Measurements from ENCODE around the gene CHRM1.

DNA sequence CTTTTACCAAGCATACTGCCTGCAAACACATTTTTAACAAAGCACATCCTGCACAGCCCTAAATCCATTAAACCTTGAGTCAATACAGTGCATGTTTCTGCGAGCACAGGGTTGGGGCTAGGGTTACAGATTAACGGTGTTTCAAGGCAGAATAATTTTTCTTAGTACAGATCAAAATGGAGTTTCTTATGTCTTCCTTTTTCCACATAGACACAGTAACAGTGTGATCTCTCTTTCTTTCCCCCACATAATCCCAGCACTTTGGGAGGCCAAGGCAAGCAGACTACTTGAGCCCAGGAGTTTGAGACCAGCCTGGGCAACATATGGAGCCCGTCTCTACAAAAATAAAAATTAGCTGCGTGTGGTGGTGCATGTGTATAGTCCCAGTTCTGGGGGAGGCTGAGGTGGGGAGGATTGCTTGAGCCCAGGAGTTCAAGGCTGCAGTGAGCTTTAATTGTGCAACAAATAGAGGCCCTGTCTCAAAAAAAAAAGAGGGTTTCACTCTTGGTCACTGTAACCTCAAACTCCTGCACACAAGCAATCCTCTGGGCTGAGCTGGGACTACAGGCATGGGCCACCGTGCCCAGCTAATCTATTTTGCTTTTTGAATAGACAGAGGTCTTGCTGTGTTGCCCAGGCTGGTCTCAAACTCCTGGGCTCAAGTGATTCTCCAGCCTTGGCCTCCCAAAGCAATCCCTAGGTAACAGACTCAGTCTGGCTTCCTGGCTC, 60.2 kb downstream of the CHRM1 start:
- TF ChIP-seq, protein P1, sequence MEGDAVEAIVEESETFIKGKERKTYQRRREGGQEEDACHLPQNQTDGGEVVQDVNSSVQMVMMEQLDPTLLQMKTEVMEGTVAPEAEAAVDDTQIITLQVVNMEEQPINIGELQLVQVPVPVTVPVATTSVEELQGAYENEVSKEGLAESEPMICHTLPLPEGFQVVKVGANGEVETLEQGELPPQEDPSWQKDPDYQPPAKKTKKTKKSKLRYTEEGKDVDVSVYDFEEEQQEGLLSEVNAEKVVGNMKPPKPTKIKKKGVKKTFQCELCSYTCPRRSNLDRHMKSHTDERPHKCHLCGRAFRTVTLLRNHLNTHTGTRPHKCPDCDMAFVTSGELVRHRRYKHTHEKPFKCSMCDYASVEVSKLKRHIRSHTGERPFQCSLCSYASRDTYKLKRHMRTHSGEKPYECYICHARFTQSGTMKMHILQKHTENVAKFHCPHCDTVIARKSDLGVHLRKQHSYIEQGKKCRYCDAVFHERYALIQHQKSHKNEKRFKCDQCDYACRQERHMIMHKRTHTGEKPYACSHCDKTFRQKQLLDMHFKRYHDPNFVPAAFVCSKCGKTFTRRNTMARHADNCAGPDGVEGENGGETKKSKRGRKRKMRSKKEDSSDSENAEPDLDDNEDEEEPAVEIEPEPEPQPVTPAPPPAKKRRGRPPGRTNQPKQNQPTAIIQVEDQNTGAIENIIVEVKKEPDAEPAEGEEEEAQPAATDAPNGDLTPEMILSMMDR (tag by site-specific recombination; IDR thresholded peaks at IDR 0.05) = no peak
- TF ChIP-seq HOXC10 (CRISPR knock-in tag; IDR thresholded peaks at IDR 0.05) (no peak), ZNF24 (tag by site-specific recombination; IDR thresholded peaks at IDR 0.05) (no peak), ZNF416 (tag by site-specific recombination; IDR thresholded peaks at IDR 0.05) (no peak), ZNF785 (tag by site-specific recombination; IDR thresholded peaks at IDR 0.05) (no peak), ZNF555 (tag by site-specific recombination; conservative IDR thresholded peaks at IDR 0.05) (no peak), ZNF174 (tag by site-specific recombination; IDR thresholded peaks at IDR 0.05) (no peak), ZBTB7A (tag by site-specific recombination; IDR thresholded peaks at IDR 0.05; ENCODE audit: low read depth) (no peak), ZNF341 (tag by site-specific recombination; IDR thresholded peaks at IDR 0.05; ENCODE audit: low read depth) (no peak), REPIN1 (tag by site-specific recombination; IDR thresholded peaks at IDR 0.05; ENCODE audit: low read depth) (no peak), ZNF626 (tag by site-specific recombination; IDR thresholded peaks at IDR 0.05) (no peak), ZNF747 (tag by site-specific recombination; IDR thresholded peaks at IDR 0.05) (no peak), YY1 (tag by site-specific recombination; IDR thresholded peaks at IDR 0.05) (no peak)
